GM21717 (cell line): ENCODE data around the gene LRRC4B.

Source experiments
- ATAC-seq: cut with Tn5 transposase; IDR thresholded peaks from one replicate; pipeline ENCODE4 v1.9.1; 2021; ENCODE audit warnings: mild to moderate bottlenecking, moderate library complexity; ENCODE audit not compliant: unreplicated experiment

Gene LRRC4B

DNA sequence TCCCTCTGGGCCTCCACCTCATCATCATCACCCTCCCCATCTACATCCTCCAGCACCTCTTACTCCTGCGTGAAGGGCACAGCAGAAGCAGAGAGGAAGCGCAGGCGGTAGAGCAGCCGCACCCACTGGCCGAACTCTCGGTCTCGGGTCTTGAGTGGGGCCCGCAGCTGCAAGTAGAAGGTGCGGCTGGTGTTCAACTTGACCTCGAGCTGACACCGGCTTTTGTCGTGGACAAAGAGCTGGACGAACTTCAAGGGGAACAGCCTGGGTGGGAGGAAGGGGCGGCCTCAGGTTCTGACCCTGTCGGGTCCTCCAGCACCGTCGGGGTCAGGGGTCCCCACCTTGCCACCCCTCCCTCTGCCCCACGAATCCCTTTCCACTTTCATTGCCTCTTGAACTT, 100.7 kb downstream of the LRRC4B start:
- no peak for ATAC-seq
